ENCODE measurements around the gene GUCY1A2.

GUCY1A2 gene

DNA sequence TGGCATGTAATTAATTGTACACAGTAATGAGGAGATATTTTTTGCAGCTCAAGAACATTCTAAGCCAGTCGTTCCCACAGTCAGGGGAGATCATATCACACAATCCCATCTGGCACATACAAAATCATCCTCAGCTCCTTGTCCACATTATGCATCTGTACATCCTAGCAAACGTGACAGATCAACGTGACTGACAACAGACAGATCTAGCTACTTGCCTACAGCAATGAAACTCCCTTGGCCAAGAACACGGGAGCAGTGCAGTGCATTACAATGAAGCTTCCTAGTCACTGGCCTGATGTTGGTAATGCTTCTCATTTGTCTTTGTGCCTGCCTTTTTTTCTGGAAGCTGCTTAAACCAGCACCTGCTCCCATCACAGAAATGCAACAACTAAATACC is 24.5 kb upstream of the GUCY1A2 start:
- H3K4me3 ChIP-seq (replicated peaks; ENCODE audit: low read depth, low read length): no peak overlapping the region
- DNase-seq (ENCODE audit: extremely low read depth, low read depth): no peak
- TF ChIP-seq, protein P1, sequence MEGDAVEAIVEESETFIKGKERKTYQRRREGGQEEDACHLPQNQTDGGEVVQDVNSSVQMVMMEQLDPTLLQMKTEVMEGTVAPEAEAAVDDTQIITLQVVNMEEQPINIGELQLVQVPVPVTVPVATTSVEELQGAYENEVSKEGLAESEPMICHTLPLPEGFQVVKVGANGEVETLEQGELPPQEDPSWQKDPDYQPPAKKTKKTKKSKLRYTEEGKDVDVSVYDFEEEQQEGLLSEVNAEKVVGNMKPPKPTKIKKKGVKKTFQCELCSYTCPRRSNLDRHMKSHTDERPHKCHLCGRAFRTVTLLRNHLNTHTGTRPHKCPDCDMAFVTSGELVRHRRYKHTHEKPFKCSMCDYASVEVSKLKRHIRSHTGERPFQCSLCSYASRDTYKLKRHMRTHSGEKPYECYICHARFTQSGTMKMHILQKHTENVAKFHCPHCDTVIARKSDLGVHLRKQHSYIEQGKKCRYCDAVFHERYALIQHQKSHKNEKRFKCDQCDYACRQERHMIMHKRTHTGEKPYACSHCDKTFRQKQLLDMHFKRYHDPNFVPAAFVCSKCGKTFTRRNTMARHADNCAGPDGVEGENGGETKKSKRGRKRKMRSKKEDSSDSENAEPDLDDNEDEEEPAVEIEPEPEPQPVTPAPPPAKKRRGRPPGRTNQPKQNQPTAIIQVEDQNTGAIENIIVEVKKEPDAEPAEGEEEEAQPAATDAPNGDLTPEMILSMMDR (IDR thresholded peaks at IDR 0.05; ENCODE audit: low read depth, low read length, missing control alignments): no peak

DNA sequence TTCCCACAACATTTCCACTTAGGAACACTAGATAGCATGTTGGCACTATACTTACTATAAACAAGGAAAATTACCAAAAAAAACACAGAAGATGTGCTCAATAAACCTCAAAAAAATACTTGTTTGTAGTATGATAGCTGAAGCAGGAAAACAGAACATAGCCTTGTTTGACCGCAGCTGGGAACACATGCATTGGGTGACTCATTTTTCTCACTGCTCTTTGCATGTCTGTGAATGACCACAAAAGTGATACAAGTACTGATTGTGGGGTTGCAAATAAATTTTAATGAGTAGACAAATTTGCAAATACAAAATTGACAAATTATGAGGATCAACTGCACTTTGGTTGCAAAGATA is 22.8 kb upstream of the GUCY1A2 start:
- no peak overlapping the region for H3K4me3 ChIP-seq (replicated peaks; ENCODE audit: low read depth, low read length)
- TF ChIP-seq, protein P1 (IDR thresholded peaks at IDR 0.05; ENCODE audit: low read depth, low read length, missing control alignments): no peak
- DNase-seq (ENCODE audit: extremely low read depth, low read depth): no peak

DNA sequence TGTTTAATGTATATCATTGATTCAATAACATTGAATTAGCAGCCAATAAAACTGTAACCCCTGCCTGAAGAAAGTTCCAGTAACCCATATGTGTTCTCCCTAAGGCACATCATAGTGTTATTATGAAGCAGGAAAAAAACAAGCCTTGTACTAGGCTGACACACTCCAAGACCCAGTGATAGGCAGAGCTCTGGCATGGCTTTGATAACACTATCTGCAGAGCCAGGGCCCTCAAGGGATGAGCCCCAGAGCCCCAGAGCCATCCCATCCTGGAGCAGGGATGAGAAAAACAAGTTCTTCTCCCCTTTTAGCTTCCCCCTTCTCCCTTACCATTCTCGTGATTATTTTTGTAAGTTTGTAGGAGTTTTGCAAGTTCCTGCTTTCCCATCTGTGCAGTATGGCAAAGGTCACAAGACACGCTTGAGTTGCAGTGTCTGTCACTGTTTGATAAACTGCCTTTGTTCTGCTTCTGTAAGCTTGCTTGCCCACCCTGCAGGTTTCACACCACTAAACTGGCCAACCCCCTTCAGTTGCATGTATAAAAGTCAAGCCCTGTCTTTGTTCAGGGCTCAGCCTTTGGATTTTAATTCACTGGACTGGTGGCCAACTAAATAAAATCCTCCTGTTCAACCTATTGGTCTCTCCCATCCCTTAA is 22.3 kb upstream of the GUCY1A2 start:
- DNase-seq (ENCODE audit: extremely low read depth, low read depth): no peak
- TF ChIP-seq, protein P1 (IDR thresholded peaks at IDR 0.05; ENCODE audit: low read depth, low read length, missing control alignments): no peak
- H3K4me3 ChIP-seq (replicated peaks; ENCODE audit: low read depth, low read length): no peak overlapping the region

DNA sequence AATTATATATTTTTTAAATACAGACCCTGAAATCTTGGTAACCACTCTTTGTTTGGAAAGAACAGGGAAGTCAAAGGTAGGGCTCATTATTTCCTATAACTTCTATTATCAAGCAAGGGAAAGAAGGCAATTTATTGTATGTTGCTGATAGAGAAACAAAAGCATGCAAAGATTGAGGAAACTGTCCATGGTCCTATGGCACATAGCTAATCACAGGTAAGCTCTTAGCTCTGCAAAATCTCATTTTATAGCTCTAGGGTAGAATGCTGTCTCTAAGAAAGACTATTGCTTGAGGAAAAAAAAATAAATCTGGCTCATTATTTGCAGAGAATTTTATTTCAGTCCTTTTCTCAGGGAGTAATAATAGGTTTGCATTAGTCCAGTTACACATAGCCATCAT is 7.4 kb upstream of the GUCY1A2 start:
- no peak for DNase-seq (ENCODE audit: extremely low read depth, low read depth)
- H3K4me3 ChIP-seq (replicated peaks; ENCODE audit: low read depth, low read length): no peak overlapping the region
- TF ChIP-seq, protein P1 (IDR thresholded peaks at IDR 0.05; ENCODE audit: low read depth, low read length, missing control alignments): no peak

DNA sequence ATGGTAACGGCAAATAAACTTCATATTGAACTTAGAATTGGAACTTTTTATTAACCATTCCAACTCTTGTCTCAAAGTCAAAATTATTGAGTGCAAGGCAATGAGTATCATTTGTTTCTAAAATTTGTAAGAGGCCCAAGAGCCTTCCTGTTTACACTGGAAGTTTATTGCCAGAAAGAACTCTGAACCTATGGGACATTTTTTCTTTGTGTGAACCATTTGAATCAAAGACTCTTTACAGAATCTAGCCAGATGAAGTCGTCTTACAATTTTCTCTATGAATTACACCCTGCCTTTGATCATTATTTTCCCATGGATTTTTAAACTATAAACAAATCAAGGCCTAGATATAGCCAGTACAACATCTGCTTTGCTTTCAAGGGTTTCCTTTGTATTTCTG is 2.3 kb upstream of the GUCY1A2 start:
- TF ChIP-seq, protein P1 (IDR thresholded peaks at IDR 0.05; ENCODE audit: low read depth, low read length, missing control alignments): no peak
- DNase-seq (ENCODE audit: extremely low read depth, low read depth): no peak
- no peak overlapping the region for H3K4me3 ChIP-seq (replicated peaks; ENCODE audit: low read depth, low read length)

DNA sequence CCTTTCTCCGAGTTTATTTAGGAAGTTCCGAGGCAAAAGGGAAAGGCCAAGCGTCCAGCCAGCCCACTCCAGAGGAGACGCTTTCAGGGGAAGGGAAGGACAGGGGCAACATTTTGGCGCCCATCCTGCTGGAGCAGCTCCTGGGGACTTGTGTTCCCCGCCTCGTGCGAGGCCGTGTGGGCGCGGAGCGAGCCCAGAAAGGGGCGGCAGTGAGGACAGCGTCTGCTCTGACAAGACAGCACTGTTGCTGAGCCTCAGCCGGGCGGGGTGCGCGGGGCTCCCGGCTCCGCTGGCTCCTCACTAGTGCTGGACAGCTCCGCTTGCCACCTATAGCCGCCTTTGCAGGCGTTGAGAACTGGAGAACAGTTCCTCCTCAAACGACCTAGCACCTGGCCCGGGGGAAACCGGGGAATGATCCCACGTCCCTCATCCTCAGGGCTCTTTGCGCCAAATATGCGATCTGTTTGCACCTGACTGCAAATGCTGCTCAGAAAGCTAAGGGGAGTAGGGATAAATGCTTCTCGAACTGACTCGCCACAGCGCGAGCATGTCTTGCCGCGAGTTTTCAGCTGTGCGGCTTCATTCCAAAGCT is 722 bp upstream of the GUCY1A2 start:
- no peak for DNase-seq (ENCODE audit: extremely low read depth, low read depth)
- peak overlapping the region; percentile 49 for H3K4me3 ChIP-seq (replicated peaks; ENCODE audit: low read depth, low read length)
- TF ChIP-seq, protein P1 (IDR thresholded peaks at IDR 0.05; ENCODE audit: low read depth, low read length, missing control alignments): no peak
